ENCODE results near the gene UAP1L1.

DNA sequence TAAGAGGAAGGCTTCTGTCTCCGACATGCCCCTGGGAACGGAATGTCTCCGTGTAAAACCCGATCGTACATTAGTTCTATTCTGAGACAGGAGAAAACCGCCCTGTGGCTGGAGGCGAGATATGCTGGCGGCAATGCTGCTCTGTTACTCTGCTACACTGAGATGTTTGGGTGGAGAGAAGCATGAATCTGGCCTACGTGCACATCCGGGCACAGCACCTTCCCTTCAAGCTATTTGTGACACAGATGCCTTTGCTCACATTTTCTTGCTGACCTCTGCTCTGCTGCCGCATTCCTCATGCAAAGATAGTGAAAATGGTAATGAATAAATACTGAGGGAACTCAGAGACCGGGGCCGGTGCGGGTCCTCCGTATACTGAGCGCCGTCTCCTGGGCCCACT, 39.4 kb downstream of the UAP1L1 start:
- TF ChIP-seq POLR2AphosphoS5 (IDR thresholded peaks at IDR 0.05): no peak
- TF ChIP-seq, protein P1, sequence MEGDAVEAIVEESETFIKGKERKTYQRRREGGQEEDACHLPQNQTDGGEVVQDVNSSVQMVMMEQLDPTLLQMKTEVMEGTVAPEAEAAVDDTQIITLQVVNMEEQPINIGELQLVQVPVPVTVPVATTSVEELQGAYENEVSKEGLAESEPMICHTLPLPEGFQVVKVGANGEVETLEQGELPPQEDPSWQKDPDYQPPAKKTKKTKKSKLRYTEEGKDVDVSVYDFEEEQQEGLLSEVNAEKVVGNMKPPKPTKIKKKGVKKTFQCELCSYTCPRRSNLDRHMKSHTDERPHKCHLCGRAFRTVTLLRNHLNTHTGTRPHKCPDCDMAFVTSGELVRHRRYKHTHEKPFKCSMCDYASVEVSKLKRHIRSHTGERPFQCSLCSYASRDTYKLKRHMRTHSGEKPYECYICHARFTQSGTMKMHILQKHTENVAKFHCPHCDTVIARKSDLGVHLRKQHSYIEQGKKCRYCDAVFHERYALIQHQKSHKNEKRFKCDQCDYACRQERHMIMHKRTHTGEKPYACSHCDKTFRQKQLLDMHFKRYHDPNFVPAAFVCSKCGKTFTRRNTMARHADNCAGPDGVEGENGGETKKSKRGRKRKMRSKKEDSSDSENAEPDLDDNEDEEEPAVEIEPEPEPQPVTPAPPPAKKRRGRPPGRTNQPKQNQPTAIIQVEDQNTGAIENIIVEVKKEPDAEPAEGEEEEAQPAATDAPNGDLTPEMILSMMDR (IDR thresholded peaks at IDR 0.05 in 8 of 11, conservative IDR thresholded peaks at IDR 0.05 in 3 of 11): no peak
- TF ChIP-seq POLR2A (IDR thresholded peaks at IDR 0.05): no peak

All from spleen (tissue), 7 donors.